OCI-M1 (cell line): ENCODE measurements around the gene F2.
"Not testable (repeated sequence)": the region's sequence is repeated elsewhere in the genome, so short reads cannot be mapped to it uniquely, and the experiment has no call there.

Experiments used
- DNase-seq: peaks from one replicate; lab custom pipeline; 2025; lab: John Stamatoyannopoulos, UW

Gene F2

DNA sequence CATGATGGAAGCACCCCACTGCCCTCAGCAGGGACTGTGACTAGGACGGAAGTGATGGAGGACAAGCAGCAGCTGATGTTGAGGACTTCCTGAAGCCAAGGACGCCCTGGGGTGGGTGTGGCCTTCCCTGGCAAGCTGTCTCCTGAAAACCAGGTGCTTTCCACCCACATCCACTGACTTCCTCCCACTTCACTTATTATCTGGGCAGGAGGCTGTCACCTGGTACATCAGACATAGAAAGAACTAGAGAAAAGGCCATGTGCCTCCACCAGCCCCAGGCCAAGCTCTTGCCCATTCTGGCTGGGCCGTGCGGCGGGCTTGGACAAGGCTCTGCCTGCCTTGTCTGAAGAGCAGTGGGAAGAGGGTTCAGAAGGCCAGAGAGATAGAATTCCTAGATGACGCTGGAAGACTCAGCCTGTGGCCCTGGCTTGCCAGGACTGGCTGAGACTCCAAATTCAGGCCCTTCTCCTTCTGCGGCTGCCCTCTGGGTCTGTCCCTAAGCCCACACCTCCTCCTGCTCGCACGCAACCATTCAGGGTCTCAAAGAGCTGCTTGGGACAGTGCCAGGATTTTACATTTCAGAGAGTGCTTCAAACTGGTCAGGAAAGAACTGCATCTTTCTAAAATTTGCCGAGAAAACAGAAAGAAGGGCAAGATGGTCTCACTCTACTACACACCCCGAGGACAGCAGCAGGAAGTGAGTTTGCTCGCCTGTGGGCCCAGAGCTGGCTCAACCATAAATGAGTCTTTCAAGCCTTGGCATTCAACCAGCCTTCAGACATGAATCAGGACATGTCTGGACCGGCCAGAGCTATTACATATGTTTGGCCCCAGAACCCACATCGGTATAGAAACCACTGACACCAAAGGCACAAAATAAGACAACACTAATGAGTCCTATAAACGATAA is 31.9 kb upstream of the F2 start:
- no peak for DNase-seq

DNA sequence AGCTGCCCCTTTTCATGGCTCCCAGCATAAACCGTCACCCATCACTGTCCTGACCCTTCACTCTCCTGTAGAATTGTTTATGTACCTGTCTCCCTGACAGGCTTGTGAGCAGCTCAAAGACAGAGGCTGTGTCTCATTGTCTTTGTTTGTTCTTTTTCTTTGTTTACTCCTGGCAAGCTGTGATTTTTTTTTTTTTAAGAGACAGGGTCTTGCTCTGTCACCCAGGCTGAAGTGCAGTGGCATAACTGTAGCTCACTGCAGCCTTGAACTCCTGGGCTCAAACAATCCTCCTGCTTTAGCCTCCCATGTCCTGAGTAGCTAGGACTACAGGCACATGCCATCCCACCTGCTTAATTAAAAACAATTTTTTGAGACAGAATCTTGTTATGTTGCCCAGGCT is 28.3 kb upstream of the F2 start:
- no peak for DNase-seq

DNA sequence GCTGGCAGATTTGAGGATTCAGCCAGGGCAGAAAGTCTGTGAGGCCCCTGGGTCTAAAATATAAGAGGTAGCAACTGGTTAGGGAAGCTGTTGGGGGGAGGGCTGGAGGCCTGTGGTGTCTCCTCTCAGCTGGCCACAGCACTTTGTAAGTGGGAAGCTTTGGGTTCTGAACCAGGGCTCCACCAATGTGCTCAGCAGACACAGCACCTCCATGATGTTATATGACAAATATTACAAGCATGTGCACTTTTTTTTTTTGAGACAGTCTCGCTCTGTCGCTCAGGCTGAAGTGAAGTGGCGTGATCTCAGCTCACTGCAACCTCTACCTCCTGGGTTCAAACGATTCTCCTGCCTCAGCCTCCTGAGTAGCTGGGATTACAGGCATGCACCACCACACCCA is 26.6 kb upstream of the F2 start:
- no peak for DNase-seq

DNA sequence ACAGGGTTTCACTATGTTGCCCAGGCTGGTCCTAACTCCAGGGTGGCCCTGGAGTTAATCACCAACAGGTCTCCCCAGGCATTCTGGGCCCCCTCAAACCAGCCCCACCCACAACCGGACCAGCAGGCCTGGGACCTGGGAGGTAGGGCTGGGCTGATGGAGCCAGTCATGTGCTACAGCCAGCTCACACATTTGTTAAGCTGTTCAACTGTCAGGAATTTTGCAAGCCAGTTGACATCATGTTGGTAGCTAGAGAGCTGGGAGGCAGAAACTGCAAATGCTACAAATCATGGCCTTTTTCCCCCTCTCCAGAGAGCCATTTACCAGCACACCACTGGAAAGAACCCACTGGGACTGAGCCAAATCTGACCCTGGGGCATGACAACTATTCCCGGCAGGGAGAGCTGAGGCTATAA is 25.4 kb upstream of the F2 start:
- DNase-seq = no peak

DNA sequence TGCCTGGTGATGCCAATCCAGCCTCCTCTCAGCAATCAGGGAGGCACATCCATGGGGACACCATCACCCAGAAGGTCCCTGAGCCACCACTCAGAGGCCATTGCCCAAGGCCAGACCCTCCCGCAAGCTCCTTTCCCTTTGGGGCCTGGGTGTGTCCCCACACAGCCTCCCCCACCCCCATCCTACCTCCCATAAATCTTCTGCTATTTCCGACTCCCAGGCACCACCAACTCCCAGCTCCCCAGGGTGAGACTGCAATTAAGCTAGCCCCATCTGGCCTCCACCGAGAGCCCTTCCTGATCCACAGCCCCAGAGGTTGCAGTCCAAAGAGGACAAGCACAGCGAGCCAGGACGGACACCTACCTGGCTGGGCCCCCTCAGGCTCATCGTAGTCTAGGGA is 24.9 kb upstream of the F2 start:
- no peak for DNase-seq

DNA sequence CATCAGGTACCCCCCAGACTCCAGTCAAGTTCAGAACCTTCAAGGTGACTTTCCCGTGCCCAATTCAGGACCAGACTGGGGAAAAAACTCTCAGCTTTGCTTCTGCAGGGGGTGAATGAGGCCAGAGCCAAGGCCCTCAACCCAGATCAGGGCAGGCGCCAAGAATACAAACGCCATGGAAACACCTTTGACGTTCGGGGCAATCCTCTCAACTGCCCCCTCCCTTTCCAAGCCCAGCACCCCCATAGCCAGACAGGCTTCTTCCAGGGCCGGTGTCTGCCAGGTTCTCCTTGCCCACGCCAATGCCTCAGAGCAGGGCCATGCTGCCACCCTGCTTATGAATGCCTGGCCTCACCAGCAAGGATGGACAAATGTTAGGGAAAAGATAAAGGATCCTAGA is 24.4 kb upstream of the F2 start:
- DNase-seq = no peak

DNA sequence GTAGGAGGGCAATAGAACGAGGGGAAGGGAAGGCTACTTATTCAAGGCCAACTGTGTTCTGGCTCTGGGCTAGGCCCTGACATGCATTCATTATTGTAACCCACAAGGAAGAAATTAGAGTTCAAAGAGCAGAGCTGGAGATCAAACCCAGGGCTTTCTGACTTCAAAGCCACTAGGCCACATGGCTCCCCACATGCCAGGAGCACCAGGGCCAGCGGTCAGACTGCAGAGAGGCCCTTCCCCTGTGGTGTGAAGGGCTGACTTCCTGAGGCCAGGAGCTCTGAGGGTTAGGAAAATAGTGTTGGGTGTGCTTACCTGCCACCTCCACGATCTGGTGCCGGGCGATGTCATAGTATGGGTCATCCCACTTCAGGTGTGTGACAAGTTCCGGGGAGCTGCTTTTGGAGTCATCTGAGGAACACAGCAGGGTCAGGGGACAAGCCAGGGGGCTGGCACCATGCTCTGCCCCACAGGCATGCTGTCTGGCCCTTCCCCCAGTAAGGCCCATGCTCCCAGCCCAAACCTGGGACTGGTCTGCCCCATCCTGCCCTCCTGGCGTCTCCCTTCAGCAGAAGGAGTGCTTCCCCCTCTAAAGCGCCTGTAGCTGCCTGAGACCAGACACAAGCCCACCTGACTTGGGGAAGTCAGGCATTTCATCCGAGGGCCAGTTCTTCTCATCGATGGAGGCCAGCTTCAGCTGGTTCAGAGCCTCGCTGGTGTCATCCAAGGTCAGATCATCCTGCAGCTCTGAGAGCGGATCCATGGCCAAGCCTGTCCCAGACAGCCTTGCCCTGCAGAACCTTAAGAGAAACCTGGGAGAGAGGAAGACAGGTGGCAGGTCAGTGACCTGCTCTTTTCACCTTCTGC is 23.4 kb upstream of the F2 start:
- DNase-seq = no peak

DNA sequence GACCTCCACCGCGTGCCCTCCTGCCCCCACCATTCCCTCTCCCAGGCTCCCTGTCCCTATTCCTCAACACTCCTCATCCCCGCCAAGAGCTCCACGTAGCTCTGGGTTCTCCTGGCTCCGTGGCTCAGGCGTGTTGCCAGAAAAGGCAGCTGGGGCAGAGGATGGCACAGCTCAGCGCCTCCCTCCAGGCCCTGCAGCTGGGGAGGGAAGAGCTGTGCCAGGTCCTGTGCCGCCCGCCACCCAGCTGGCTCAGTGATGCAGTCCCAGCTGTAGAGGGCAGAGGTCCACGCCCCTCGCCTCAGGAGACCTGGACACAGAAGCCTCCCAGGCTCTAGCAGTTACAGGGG is 22.8 kb upstream of the F2 start:
- no peak for DNase-seq

DNA sequence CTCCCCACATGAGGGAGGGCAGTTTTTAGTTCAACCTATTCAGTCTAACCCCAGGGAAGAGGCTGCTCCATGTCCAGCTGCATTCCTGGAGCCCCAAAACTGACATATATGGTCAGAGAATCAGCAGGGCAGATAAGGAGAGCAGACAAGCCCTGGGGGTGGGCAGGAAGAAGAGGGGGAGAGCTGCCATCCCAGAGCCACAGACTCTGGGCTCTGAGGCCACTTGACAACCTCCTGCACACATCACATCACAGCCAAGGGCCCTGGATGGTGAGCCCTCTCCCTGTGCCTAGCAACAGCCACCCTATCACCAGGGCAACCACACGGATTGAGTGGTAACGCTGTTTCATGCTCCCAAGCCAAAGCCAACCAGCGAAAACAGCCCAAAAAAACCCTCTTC is 21.7 kb upstream of the F2 start:
- no peak for DNase-seq

DNA sequence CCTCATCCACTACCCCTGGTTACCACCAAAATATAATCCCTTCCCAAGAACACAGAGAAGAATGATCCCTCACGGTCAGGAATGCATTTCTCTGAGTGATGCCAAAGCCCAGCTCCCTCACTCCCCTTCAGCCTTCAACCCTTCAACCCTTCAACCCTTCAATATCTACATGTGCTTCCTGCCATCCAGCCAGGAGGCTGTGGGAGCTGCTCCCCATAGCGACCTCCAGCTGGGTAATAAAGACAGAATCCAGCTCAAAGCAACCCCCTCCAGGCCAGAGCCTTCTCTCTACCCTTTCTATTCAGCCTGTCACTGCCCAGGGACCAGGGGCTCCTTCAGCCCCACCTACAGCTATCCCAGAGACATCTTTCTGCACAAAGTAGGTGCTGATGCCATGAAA is 21.3 kb upstream of the F2 start:
- DNase-seq = no peak

DNA sequence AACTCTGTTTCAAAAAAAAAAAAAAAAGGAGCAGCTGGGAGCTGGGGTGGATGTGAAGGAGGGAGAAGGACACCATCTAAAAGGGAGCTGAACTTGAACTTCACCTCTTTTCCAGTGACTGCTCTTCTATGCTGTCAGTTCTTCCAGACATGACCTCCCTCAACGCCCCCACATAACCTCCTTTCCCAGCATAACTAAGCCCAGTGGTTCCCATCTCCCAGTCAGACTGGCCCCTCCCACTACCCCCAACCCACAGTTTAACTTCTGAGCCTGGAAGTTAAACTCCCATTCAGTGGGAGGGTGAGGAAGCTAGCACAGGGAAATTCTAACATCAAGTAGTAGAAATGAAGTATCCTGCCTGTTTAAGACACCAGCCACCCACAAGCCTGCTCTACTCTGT is 20.4 kb upstream of the F2 start:
- no peak for DNase-seq

DNA sequence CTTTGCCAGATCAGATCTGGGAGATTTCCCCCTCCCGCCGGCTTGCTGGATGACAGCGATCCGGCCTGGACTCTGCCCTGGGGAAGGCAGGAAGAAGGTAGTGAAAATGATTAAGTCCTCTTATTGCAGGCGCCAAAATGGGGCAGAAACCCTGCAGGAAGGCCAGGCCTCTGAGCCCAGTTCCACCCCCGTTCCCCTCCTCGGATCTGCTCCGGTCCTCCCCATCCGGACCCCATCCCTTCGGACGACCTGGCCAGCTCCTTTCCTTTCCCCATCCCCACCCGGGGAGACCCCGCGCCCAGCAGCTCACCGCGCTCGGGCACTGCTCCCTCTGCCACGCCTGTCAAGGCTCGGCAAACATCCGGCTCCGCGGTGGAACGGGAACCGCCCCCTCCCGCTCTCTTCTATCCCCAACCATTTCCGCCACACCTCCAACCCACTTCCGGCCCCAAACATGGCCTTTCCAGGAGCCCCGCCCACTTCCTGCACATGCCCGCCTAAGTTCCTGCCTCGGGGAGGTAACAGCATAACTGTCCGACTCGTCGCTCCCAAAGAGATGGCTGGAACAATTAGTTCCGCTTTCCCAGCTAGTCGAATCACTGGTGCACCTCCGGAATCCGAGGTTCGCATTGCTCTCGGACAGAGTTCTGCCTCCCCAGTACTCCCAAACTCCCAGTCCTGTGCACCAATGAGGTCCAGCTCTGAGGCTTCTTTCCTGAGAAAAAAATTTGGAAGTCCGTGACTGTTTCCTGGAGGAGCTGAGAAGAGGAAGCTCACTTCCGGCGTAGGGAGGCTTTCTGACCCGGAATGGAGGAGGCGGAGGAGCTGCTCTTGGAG is 18.6 kb upstream of the F2 start, which contains the start of the genes ARHGAP1 and ZNF408:
TSS of gene ARHGAP1 (minus strand) at position 379 of the 837 bp plus-strand sequence. CDS start 4,512 bp downstream, outside the sequence.
TSS of gene ZNF408 (plus strand) at position 791 of the 837 bp plus-strand sequence. CDS start at position 808, 17 bp downstream.
- peak; percentile 99 for DNase-seq

DNA sequence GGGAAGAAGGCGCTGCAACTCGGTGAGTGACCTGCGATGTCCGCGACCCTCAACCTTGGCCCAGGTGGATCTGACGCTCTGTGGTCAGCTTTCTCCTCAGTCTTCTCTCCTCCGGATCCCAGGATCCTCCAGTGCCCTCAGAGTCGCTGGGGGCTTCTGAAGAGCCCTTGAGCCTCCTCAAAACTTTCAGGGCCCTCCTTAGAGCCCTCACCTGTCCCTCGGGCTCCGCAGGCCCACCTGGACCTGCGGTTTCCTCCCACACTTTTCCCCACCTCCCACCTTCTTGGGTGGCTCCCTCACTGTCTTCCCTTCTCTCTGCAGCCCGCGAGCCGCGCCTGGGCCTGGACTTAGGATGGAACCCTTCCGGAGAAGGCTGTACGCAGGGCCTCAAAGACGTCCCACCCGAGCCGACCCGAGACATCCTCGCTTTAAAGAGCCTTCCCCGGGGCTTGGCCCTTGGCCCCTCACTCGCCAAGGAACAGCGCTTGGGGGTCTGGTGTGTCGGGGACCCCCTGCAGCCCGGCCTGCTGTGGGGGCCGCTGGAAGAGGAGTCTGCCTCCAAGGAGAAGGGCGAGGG is 17.8 kb upstream of the F2 start:
- no peak for DNase-seq

DNA sequence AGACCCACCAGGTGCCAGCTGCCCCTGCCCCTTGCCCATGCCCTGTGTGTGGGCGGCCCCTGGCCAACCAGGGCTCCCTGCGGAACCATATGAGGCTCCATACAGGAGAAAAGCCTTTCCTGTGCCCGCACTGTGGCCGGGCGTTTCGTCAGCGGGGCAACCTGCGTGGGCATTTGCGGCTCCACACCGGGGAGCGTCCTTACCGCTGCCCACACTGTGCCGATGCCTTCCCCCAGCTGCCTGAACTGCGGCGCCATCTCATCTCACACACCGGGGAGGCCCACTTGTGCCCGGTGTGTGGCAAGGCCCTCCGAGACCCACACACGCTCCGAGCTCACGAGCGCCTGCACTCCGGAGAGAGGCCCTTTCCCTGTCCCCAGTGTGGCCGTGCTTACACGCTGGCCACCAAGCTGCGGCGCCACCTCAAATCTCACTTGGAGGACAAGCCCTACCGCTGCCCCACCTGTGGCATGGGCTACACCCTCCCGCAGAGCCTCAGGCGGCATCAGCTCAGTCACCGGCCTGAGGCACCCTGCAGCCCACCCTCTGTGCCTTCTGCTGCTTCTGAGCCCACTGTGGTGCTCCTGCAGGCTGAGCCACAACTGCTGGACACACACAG is 13.8 kb upstream of the F2 start:
- no peak for DNase-seq

DNA sequence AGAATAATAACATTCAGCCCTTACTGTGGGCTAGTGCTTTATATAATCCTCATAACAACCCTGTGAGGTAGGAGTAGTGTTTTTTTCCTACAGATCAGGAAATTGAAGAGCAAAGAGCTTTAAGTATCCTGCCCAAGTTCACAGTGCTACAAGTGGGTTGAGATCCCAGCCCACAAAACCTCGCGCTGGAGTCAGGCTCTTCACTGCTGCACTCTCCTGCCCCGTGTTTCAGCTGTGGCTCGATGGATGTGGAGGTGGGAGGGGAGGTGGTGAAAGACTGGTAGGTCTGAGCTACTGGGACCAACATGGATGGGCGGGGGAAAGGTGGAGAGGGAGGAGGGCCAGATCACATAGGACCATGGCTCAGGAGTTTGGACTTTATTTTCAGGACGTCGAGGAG is 12.1 kb upstream of the F2 start:
- DNase-seq = no peak

DNA sequence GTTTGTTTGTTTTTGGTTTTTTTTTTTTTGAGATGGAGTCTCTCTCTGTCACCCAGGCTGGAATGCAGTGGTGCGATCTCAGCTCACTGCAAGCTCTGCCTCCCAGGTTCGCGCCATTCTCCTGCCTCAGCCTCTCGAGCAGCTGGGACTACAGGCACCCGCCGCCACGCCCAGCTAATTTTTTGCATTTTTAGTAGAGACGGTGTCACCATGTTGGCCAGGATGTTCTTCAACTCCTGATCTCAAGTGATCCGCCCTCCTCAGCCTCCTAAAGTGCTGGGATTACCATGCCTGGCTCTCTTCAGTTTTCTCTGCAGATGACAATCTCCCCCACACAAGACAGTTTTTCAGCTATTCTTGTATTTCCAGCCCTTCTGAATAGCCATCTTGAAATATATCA is 9.7 kb upstream of the F2 start:
- DNase-seq = not testable (repeated sequence)

DNA sequence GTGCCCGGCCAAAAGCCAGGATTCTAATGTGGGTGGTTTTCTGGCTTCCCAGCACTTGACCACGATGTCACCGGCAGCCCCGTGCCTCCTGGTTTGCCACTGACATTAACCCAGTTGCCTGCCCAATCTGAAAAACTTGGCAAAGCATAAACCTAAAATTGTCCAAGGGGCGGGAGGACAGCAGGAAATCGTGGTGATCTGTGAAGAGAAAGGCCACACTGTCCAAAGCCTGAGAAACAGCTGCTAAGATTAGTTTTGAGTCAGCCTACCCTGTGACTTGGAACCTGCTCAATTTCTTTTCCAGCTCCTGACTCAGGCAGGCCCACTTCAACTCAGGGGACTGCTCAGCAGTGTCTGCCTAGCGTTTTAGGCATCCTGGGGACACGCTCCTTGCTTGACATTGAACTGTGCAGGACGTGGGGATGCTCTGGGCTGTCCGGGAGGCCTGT is 8.2 kb upstream of the F2 start:
- DNase-seq = no peak

DNA sequence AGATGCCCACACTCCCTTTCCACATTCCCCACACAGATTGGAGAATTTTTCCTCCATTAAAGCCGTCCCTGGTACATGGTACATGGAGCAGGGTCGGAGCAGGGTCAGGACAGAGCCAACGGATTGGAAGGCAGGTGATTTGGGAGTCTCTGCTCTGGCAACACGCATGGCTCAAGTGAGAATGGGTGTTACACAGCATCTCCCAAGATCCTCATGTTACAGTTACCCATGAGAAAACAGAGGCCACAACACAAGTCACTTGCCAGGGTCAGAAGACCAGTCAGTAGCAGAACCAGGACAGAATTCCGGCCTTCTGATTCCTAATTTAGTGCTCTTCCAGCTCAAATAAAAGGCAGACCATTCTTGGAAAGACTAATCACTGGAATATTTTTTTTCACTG is 7.7 kb upstream of the F2 start:
- DNase-seq = no peak

DNA sequence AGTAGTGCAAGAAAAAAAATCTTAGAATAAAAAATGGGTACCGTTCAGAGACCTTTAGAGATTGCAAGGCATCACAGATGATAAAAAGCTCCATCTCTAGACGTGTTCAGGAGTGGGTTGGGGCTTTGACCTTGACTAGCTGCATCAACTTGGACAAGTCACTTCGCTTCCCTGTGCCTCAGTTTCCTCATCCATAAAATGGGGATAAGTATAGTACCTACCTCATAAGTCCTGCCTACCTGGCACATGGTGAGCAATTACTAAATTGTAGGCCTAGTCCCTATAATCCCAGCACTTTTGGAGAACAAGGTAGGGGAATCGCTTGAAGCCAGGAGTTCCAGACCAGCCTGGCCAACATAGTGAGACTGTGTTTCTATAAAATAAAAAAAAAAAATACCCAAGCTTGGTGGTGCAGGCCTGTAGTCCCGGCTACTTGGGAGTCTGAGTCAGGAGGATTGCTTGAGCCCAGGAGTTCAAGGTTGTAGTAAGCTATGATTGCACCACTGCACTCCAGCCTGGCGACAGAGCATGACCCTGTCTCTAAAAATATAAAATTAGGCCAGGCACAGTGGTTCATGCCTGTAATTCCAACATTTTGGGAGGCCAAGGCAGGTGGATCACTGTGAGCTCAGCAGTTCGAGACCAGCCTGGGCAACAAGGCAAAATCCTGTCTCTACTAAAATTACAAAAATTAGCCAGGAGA is 6.0 kb upstream of the F2 start:
- DNase-seq = no peak

DNA sequence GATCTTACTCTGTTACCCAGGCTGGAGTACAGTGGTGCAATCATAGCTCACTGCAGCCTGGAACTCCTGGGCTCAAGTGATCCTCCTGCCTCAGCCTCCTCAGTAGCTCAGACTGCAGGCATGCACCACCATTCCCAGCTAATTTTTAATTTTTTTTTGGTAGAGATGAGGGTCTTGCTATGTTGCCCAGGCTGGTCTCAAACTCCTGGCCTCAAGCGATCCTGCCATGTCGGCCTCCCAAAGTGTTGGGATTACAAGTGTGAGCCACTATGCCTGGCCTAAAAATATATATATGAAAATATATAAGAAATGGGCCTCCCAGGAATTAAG is 1.2 kb upstream of the F2 start:
- not testable (repeated sequence) for DNase-seq
